ENCODE measurements around the gene WASF3.

- TF ChIP-seq, protein P1, sequence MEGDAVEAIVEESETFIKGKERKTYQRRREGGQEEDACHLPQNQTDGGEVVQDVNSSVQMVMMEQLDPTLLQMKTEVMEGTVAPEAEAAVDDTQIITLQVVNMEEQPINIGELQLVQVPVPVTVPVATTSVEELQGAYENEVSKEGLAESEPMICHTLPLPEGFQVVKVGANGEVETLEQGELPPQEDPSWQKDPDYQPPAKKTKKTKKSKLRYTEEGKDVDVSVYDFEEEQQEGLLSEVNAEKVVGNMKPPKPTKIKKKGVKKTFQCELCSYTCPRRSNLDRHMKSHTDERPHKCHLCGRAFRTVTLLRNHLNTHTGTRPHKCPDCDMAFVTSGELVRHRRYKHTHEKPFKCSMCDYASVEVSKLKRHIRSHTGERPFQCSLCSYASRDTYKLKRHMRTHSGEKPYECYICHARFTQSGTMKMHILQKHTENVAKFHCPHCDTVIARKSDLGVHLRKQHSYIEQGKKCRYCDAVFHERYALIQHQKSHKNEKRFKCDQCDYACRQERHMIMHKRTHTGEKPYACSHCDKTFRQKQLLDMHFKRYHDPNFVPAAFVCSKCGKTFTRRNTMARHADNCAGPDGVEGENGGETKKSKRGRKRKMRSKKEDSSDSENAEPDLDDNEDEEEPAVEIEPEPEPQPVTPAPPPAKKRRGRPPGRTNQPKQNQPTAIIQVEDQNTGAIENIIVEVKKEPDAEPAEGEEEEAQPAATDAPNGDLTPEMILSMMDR (conservative IDR thresholded peaks at IDR 0.05), result no peak
- no peak for TF ChIP-seq EZH2 (IDR thresholded peaks at IDR 0.05; ENCODE audit: low read depth)
Observed at GRCh38 chr13:26508885-26509284, 48.6 kb upstream of the WASF3 start.
